GM15510 (cell line): ENCODE data around the gene SIPA1L2.

Experiments used
- POLR2A ChIP-seq: IDR thresholded peaks from 3 replicates; pipeline ENCODE4 v1.6.1; 2011; ENCODE audit warnings: borderline replicate concordance; ENCODE audit not compliant: insufficient read length; ENCODE audit errors: extremely low read depth

SIPA1L2 gene

GRCh38 chr1:232628335-232629249 is 1.3 kb downstream of the SIPA1L2 start:
- TF ChIP-seq POLR2A: no peak

- no peak for TF ChIP-seq POLR2A
Observed at GRCh38 chr1:232627645-232628334, 2.1 kb downstream of the SIPA1L2 start.

- no peak for TF ChIP-seq POLR2A
Observed at GRCh38 chr1:232627171-232627570, 2.8 kb downstream of the SIPA1L2 start.

GRCh38 chr1:232626452-232626851 is 3.5 kb downstream of the SIPA1L2 start:
- TF ChIP-seq POLR2A: no peak

- no peak for TF ChIP-seq POLR2A
Observed at GRCh38 chr1:232625319-232625868, 4.5 kb downstream of the SIPA1L2 start.

GRCh38 chr1:232624546-232625281 is 5.2 kb downstream of the SIPA1L2 start:
- TF ChIP-seq POLR2A: no peak

- no peak for TF ChIP-seq POLR2A
Observed at GRCh38 chr1:232622981-232623380, 7.0 kb downstream of the SIPA1L2 start.

GRCh38 chr1:232622378-232622777 is 7.6 kb downstream of the SIPA1L2 start:
- TF ChIP-seq POLR2A: no peak

- no peak for TF ChIP-seq POLR2A
Observed at GRCh38 chr1:232621050-232621449, 8.9 kb downstream of the SIPA1L2 start.

- no peak for TF ChIP-seq POLR2A
Observed at GRCh38 chr1:232620356-232620969, 9.5 kb downstream of the SIPA1L2 start.

- TF ChIP-seq POLR2A: no peak
Observed at GRCh38 chr1:232617237-232617636, 12.7 kb downstream of the SIPA1L2 start.

- no peak for TF ChIP-seq POLR2A
Observed at GRCh38 chr1:232615306-232615800, 14.6 kb downstream of the SIPA1L2 start.

GRCh38 chr1:232614811-232615210 is 15.1 kb downstream of the SIPA1L2 start:
- no peak for TF ChIP-seq POLR2A

GRCh38 chr1:232613752-232614381 is 16.1 kb downstream of the SIPA1L2 start:
- TF ChIP-seq POLR2A: no peak
